HEK293 (cell line): ENCODE data around the gene ACSS2.

ENCODE experiments used
- MZF1 ChIP-seq: fragments of 450-650 bp; formaldehyde crosslinking; IDR thresholded peaks from 2 replicates; pipeline ENCODE4 v1.5.1; 2017; ENCODE audit warnings: missing biosample characterization, missing genetic modification characterization, borderline replicate concordance
- ZFP3 ChIP-seq: fragments of 450-650 bp; formaldehyde crosslinking; IDR thresholded peaks from 2 replicates; pipeline ENCODE4 v1.5.1; 2016; ENCODE audit warnings: low read depth, missing biosample characterization, missing genetic modification characterization
- ZNF274 ChIP-seq, 2 experiments: fragments of 200-500 bp in 1 of 2; fragments of 450-650 bp in 1 of 2; sonication (Bioruptor generic) in 1 of 2; formaldehyde crosslinking in 1 of 2; IDR thresholded peaks; 2 replicates each; pipeline versions ENCODE4 v1.5.1 to v1.6.1; 2014 to 2016; ENCODE audit warnings: borderline replicate concordance in 1 of 2, inconsistent platforms in 1 of 2, low read length in 1 of 2, missing biosample characterization in 1 of 2, missing genetic modification characterization in 1 of 2
- ZNF391 ChIP-seq: fragments of 450-650 bp; formaldehyde crosslinking; IDR thresholded peaks from 2 replicates; pipeline ENCODE4 v1.5.1; 2016; ENCODE audit warnings: low read depth, missing biosample characterization, missing genetic modification characterization, borderline replicate concordance
- ZNF521 ChIP-seq: fragments of 450-650 bp; formaldehyde crosslinking; IDR thresholded peaks from 2 replicates; pipeline ENCODE4 v1.5.1; 2017; ENCODE audit warnings: missing biosample characterization, mild to moderate bottlenecking, missing genetic modification characterization
- ZNF549 ChIP-seq: fragments of 450-650 bp; IDR thresholded peaks from 2 replicates; pipeline ENCODE4 v1.5.1; 2018; ENCODE audit warnings: missing biosample characterization, missing genetic modification characterization, mild to moderate bottlenecking, inconsistent platforms, moderate library complexity
- ZNF629 ChIP-seq: fragments of 450-650 bp; formaldehyde crosslinking; IDR thresholded peaks from 2 replicates; pipeline ENCODE4 v1.5.1; 2017; ENCODE audit warnings: missing biosample characterization, missing genetic modification characterization
- ZNF76 ChIP-seq: fragments of 450-650 bp; formaldehyde crosslinking; IDR thresholded peaks from 2 replicates; pipeline ENCODE4; 2016; ENCODE audit warnings: low read depth, missing biosample characterization, missing genetic modification characterization, borderline replicate concordance
- TF ChIP-seq, protein P1 (sequence below): IDR thresholded peaks from 2 replicates; pipeline ENCODE4 v1.6.1; 2011; ENCODE audit warnings: mild to moderate bottlenecking, low read depth, low read length, borderline replicate concordance
- TF ChIP-seq, protein P2 (sequence below): fragments of 450-650 bp; formaldehyde crosslinking; IDR thresholded peaks from 2 replicates; pipeline ENCODE4 v1.5.1; 2016; ENCODE audit warnings: missing biosample characterization, missing genetic modification characterization
- TF ChIP-seq, protein P3 (sequence below): fragments of 450-650 bp; formaldehyde crosslinking; IDR thresholded peaks from 2 replicates; pipeline ENCODE4 v1.5.1; 2016; ENCODE audit warnings: missing biosample characterization, missing genetic modification characterization
- TF ChIP-seq, protein P4 (sequence below): fragments of 450-650 bp; formaldehyde crosslinking; IDR thresholded peaks from 2 replicates; pipeline ENCODE4 v1.5.1; 2016; ENCODE audit warnings: missing biosample characterization, missing genetic modification characterization
- TF ChIP-seq, protein P5 (sequence below): fragments of 450-650 bp; IDR thresholded peaks from 2 replicates; pipeline ENCODE4 v1.5.1; 2018; ENCODE audit warnings: missing biosample characterization, mild to moderate bottlenecking, missing genetic modification characterization

DNA sequence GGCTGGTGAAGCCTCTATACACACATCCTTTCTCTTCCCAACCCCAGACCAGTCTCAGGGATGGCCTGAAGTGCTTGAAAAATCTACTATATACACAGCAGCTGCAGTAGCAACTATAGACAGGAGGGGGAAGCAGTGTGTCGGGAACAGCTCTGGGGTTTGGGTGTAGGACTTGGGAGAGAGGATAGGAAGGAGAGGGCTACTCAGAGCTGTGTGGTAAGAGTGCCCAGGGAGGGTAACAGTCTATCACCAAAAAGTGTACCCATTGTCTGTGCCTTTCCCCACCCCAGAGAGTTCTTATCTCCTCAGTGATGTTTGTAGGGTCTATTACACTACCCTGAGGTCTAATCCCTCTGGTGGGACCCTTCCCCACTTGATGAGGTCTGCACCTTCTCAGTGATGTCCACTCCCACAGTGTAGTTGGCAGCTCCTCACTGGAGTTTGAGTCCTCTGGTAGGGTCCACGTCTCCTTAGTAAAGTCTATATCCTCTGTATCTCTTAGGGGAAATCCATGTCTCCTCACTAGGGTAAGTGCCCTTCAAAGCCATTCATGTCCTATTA is 2.2 kb upstream of the ACSS2 start:
- TF ChIP-seq ZNF629 (tag by site-specific recombination) (no peak), ZNF391 (tag by site-specific recombination) (no peak), ZFP3 (no peak), ZNF274 (IDR thresholded peaks at IDR 0.05; ENCODE audit: low read length) (no peak), ZNF274 (tag by site-specific recombination; IDR thresholded peaks at IDR 0.05; ENCODE audit: borderline replicate concordance) (no peak), ZNF76 (tag by site-specific recombination) (no peak), ZNF549 (tag by site-specific recombination) (no peak), MZF1 (tag by site-specific recombination) (no peak), ZNF521 (tag by site-specific recombination) (no peak)
- TF ChIP-seq, protein P1, sequence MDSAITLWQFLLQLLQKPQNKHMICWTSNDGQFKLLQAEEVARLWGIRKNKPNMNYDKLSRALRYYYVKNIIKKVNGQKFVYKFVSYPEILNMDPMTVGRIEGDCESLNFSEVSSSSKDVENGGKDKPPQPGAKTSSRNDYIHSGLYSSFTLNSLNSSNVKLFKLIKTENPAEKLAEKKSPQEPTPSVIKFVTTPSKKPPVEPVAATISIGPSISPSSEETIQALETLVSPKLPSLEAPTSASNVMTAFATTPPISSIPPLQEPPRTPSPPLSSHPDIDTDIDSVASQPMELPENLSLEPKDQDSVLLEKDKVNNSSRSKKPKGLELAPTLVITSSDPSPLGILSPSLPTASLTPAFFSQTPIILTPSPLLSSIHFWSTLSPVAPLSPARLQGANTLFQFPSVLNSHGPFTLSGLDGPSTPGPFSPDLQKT: no peak
- TF ChIP-seq, protein P2, sequence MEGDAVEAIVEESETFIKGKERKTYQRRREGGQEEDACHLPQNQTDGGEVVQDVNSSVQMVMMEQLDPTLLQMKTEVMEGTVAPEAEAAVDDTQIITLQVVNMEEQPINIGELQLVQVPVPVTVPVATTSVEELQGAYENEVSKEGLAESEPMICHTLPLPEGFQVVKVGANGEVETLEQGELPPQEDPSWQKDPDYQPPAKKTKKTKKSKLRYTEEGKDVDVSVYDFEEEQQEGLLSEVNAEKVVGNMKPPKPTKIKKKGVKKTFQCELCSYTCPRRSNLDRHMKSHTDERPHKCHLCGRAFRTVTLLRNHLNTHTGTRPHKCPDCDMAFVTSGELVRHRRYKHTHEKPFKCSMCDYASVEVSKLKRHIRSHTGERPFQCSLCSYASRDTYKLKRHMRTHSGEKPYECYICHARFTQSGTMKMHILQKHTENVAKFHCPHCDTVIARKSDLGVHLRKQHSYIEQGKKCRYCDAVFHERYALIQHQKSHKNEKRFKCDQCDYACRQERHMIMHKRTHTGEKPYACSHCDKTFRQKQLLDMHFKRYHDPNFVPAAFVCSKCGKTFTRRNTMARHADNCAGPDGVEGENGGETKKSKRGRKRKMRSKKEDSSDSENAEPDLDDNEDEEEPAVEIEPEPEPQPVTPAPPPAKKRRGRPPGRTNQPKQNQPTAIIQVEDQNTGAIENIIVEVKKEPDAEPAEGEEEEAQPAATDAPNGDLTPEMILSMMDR (tag by site-specific recombination): peak; percentile 77
- TF ChIP-seq, protein P3, sequence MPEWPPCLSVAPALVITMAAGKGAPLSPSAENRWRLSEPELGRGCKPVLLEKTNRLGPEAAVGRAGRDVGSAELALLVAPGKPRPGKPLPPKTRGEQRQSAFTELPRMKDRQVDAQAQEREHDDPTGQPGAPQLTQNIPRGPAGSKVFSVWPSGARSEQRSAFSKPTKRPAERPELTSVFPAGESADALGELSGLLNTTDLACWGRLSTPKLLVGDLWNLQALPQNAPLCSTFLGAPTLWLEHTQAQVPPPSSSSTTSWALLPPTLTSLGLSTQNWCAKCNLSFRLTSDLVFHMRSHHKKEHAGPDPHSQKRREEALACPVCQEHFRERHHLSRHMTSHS (tag by site-specific recombination): no peak
- TF ChIP-seq, protein P4, sequence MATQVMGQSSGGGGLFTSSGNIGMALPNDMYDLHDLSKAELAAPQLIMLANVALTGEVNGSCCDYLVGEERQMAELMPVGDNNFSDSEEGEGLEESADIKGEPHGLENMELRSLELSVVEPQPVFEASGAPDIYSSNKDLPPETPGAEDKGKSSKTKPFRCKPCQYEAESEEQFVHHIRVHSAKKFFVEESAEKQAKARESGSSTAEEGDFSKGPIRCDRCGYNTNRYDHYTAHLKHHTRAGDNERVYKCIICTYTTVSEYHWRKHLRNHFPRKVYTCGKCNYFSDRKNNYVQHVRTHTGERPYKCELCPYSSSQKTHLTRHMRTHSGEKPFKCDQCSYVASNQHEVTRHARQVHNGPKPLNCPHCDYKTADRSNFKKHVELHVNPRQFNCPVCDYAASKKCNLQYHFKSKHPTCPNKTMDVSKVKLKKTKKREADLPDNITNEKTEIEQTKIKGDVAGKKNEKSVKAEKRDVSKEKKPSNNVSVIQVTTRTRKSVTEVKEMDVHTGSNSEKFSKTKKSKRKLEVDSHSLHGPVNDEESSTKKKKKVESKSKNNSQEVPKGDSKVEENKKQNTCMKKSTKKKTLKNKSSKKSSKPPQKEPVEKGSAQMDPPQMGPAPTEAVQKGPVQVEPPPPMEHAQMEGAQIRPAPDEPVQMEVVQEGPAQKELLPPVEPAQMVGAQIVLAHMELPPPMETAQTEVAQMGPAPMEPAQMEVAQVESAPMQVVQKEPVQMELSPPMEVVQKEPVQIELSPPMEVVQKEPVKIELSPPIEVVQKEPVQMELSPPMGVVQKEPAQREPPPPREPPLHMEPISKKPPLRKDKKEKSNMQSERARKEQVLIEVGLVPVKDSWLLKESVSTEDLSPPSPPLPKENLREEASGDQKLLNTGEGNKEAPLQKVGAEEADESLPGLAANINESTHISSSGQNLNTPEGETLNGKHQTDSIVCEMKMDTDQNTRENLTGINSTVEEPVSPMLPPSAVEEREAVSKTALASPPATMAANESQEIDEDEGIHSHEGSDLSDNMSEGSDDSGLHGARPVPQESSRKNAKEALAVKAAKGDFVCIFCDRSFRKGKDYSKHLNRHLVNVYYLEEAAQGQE (tag by site-specific recombination): no peak
- TF ChIP-seq, protein P5, sequence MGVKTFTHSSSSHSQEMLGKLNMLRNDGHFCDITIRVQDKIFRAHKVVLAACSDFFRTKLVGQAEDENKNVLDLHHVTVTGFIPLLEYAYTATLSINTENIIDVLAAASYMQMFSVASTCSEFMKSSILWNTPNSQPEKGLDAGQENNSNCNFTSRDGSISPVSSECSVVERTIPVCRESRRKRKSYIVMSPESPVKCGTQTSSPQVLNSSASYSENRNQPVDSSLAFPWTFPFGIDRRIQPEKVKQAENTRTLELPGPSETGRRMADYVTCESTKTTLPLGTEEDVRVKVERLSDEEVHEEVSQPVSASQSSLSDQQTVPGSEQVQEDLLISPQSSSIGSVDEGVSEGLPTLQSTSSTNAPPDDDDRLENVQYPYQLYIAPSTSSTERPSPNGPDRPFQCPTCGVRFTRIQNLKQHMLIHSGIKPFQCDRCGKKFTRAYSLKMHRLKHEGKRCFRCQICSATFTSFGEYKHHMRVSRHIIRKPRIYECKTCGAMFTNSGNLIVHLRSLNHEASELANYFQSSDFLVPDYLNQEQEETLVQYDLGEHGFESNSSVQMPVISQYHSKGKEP (tag by site-specific recombination): no peak
